Activated CD8-positive, alpha-beta memory T cell treated with anti-CD3 and anti-CD28 coated beads, Interleukin-2, amount 50 U/mL, for 1 hour (primary cell): ENCODE results near the gene DTD1.
"Not testable (repeated sequence)": the region's sequence is repeated elsewhere in the genome, so short reads cannot be mapped to it uniquely, and the experiment has no call there.

Experiments used
- DNase-seq: peaks from one replicate; pipeline ENCODE4 v3.0.0-alpha.2; 2020; ENCODE audit errors: extremely low read depth

The DTD1 gene

DNA sequence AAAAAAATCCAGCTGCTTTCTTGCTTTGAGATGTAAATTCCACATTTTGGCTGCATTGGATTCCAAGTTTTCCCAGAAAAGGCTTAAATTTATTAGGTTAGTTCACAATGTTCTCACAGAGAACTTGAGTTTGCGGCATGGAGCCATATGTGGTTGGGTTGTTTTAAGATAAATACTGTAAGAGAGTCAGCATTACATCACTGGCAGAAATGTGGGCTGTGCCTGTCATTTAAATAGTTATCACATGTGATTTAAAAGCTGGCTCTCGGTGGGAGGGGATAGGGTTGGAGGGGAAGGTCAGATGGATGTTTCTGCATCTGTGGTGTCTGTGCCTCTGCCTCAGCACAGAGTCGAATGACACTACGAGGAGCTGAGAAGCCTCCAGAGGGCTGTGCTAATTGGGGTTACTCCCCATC lies 151.9 kb downstream of the DTD1 start:
- DNase-seq: no peak

DNA sequence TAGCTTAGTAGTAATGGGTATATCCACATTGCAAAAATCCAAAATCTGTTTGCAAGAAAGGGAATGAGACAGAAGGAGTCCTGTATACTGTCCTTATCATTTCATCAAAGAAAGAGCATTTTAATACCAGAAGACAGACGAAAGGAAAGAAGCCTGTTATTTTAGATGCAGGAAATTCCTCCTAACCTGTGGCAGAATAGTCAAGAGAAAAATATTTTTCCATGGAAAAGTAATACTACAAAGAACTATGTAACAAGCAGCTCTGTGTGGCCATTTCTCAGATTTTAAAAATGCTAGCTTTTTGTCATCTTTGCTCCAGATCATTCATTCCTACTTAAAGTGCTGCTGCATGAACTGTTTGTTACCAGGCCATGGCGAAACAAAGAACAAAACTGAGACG lies 152.9 kb downstream of the DTD1 start:
- DNase-seq: no peak

DNA sequence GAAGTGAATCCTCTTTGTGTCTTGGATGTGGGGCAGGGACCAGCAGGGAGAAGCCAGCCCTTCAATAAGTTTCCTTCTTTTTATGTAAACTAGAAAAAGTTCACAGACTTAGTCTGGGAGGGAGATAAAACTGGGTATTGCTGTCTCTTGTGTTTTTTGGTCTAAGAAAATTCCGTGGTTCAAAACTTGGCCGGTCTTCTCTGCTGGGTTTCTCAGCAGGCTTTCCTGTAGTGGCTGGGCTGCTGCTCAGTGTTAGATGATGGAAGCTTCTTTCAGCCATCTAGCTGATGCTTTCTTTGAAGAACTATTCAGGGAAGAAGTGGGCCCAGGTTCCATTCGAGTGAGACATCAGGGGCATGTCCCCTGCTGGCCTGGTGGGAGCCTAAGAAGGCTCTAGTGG lies 155.0 kb downstream of the DTD1 start:
- no peak for DNase-seq

DNA sequence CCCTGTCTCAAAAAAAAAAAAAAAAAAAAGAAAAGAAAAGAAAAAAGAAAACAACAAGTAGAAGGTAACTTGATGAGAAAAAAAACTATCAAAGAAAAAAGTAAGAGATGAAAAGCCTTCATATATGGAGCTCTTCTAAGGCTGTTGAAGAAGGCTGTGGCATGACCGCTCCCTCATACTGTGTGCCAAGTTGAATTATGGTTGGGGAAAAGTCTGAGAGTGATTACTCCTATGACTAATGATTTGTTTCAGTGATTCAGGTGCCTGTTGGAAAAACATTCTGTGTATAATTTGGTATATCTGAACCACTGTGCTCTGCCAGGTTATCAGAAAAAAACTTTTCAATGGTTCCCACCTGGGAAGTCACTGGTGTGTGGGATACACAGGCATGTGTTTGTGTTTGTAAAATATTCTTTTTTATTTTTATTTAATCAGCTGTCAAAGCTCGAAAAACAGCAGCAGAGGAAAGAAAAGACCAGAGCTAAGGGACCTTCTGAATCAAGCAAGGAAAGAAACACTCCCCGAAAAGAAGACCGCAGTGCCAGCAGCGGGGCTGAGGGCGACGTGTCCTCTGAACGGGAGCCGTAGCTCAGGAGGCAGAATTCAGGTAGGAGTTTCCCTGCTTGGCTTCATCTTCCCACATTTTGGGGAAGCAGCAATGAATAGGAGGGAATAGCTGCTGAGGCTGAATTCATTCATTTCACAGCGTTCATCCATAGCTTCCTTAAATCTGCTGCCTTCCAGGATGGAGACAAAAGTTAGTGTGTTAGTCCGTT lies 156.0 kb downstream of the DTD1 start:
- no peak for DNase-seq

DNA sequence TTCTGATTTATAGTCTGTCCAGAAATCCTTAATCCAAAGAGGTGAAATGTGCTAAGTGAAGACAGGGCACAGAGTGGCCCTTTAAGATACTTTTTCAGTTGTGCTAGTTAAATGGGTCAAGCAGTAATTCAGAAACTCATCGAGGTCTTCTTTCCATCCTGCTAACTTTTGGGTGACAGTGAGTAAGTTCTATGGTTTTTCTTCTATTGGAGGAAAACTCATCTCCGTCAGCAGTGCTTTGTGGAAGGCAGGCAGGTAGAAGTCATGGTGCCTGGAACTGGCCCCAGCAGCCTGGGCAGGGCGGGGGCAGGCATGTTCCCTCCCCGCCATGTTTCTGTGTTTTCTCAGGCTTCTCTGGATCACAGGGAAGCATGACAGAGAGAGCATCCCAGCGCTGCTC lies 159.2 kb downstream of the DTD1 start:
- DNase-seq: no peak

DNA sequence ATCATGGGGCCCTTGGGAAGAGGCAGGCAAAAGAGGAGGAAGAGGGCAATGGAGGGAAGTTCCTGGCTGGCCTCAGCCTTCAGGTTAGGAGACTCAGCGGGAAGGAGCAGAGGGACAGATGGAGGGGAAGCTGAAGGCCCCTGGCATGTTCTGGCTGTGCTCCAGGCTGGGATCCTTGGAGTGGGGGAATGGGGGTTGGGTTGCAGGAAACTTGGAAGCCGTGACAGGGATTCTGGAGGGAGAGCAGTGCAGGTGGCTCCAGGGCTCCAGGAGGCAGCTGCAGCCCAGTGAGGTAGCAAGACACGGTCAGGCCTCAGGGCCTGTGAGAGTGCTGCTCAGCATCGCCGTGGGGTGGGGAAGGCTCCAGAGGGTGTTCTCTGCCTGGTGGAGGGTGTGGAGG lies 161.1 kb downstream of the DTD1 start:
- no peak for DNase-seq

DNA sequence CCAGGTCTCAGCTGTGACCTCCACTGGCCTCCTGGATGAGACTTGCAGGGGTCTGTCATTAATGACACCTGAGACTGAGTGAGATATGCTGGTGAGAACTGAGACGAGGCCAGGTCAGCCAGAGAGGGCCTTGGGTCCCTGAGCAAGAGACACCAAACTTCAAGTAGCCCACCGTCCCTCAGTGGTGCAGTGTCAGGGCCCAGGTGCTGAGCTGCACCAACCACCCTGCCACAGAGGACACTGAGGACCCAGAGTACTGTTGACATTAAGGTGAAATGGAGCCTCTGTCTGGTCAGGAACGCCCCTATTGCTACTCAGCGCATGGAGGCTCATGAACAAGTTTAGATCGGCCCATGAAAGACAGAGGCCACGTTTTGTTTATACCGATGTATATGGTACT lies 161.7 kb downstream of the DTD1 start:
- no peak for DNase-seq

DNA sequence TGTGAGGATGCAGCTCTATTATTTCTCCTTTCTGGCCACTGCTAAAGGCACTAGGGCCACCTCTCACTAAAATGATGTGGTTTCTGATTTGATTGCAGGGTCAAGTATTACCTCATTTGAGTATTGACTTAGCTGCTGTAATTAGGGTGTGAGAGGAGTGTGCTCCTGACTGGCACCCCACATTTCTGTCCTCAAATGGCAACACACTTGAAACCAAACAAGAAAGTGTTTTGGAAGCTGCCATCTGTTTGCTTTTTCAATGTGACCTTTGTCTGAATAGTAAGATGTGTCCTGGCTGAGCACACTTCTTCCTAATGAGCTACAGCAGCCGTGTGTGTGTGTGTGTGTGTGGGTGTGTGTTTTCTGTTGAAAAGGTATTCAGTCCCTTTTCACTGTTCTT lies 162.9 kb downstream of the DTD1 start:
- no peak for DNase-seq

DNA sequence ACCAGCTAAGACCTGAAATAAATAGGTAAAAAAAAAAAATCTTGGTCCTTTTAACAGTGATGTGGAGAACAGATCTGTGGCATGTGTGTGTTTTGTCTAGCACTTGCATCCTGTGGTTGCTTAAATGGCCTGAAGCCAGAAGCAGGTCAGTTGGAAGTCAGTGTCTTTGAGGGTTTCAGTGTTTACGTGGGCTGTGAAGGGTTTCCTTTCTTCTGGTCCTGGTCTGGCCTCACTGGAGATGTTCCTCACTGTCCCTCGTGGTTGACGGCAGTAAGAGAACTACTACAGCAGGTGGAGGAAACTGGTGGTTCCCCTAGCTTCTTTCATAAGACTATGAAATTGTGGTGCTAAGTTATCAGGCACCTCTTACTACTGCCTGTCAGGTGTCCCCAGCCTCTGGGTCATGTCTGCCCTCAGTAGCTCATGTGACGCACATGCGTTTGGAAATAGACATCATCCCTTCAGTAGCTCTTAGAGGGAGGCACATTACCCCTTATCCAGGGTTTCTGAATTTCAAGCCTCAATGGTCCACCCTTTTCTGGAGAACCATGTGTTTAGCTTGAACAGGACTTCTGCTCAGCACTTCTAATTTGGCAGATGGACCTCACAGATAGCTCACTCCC lies 166.3 kb downstream of the DTD1 start:
- no peak for DNase-seq

DNA sequence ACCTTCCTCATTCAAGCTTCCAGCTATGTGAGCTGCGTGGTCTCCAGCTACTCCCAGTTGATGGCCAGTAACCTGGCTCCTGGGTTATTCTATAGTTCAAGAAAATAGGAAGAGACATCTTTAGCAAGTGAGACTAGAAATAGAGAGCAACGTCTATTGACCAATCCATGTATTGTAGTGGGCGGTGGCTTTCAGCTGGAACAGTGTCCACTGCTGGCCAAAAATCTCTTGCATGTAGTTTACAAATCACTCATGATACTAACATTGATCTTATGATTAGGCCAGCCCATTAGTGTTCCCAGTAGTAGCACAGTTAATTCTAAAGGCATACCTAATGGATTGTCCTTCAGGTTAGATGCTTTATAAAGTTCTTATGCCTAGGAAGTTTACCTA lies 166.8 kb downstream of the DTD1 start:
- no peak for DNase-seq

DNA sequence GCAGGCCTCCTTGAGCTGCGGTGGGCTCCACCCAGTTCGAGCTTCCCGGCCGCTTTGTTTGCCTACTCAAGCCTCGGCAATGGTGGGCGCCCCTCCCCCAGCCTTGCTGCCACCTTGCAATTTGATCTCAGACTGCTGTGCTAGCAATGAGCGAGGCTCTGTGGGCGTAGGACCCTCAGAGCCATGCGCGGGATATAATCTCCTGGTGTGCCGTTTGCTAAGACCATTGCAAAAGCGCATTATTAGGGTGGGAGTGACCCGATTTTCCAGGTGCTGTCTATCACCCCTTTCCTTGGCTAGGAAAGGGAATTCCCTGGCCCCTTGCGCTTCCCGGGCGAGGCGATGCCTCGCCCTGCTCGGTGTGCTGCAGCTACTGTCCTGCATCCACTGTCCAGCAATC lies 173.0 kb downstream of the DTD1 start:
- DNase-seq: not testable (repeated sequence)

DNA sequence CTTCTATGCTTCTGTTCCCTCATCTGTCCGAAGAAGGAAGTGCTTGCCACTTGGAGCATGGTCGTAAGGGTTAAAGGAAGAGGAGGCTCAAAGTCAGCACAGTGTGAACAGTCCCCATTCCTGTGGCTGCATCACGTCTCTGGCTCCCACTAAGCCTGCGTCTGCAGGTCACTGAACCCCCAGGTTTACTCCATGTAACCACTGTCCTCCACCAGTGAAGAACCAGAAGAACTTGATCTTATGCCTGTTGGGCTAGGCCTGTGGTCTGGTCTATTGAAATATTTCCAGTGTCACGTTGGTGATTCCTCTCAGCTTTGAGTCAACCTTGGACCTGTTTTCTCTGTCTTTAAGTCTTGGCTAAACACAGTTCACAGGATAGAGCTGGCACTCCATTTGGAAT lies 179.8 kb downstream of the DTD1 start:
- no peak for DNase-seq

DNA sequence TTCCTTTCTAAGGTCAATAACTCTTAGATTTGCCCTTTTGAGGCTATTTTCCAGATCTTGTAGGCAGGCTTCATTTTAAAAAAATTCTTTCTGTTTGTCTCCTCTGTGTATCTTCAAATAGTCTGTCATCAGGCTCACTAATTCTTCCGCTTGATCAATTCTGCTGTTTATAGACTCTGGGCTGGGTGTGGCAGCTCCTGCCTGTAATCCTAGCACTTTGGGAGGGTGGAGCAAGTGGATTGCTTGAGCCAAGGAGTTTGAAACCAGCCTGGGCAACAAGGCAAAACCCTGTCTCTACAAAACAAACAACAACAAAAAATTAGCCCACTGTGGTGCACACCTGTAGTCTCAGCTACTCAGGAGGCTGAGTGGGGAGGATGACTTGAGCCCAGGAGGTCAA lies 185.7 kb downstream of the DTD1 start:
- no peak for DNase-seq

DNA sequence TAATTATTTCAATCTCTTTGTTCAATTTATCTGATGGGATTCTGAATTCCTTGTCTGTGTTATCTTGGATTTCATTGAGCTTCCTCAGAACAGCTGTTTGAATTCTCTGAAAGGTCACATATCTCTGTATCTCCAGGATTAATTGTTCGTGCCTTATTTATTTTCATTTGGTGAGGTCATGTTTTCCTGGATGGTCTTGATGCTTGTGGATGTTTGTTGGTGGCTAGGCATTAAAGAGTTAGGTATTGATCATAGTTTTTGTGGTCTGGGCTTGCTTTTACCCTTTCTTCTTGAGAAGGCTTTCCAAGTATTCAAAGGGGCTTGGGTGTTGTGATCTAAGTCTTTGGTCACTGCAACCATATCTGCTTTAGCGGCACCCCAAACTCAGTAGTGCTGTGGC lies 186.4 kb downstream of the DTD1 start:
- no peak for DNase-seq

DNA sequence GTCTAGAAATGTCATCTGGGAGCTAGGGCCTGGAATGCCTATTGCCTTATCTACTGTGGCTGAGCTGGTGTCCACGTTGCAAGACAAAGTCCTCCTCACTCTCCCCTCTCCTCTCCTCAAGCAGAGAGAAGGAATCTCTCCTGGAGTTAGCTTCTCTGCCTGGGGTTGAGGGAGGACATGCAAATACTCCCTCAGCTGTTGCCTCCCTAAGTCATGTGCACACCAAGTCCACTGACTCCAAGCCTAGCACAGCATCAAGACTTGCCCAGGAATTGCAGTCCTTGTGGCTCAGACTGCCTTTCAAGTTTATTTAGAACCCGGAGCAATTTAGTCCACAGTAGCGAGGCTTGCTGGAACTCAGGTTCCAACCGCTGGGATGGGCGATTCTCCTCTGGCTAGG lies 187.8 kb downstream of the DTD1 start:
- no peak for DNase-seq

DNA sequence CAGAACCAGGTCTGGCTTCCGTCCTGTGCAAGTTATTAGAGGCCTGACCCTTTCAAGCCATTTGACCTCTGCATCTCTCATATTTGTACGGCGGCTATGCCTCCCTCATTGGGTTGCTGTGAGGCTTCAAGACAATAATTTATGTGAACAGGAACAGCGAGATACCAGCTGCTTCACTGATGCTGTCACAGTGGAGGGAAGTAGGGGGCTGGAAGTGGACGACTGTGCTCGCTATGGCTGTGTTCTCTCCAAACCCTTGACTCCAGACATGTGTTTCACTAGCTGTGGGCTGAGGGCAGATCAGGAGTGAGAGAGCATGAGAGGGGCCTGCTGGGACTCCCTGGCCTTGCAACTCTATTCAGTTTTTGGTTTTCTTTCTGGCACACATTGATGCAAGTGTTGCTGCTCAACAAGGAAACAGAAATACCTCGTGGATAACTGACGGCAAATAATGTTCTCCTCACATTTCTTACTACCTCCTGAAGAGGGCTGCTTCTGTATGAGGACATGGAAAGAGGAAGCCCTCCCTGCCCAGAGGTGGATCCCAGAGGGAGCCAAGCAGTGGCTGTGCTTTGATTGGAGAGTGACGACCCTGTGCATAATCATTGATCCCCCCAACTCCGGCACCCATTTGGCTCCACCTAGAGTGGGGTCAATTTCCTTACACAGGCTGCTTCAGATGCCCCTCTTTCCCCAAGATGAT lies 191.0 kb downstream of the DTD1 start:
- no peak for DNase-seq

DNA sequence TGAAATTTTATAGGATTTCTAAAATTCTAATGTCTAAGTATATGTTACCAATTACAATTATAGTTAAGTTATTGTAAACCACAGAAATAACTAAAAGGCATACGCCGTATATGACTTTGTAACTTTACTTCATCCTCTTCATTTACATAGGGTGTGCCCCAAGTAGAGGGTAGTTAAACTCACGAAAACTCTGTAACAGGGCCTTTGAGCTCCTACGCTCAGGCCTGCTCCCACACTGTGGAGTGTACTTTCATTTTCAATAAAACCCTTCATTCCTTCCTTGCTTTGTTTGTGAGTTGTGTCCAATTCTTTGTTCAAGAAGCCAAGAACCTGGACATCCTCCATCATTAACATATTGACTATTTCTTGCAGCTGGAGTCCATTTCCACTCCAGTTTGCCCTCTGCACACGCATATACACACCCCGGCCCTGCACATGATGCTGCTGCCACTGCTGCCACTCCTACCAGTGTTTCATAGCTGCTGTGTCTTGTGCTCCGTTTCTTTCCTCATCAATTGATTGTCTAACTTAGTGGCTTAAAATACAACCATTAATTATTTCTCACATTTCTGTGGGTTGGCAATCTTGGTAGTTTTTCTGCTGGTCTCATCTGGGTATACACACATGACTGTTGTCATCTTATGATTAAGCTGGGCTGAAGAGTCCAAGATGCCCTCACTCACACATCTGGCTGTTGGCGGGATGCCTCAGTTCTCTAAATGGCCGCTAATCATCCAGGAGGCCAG lies 192.7 kb downstream of the DTD1 start:
- DNase-seq: no peak

DNA sequence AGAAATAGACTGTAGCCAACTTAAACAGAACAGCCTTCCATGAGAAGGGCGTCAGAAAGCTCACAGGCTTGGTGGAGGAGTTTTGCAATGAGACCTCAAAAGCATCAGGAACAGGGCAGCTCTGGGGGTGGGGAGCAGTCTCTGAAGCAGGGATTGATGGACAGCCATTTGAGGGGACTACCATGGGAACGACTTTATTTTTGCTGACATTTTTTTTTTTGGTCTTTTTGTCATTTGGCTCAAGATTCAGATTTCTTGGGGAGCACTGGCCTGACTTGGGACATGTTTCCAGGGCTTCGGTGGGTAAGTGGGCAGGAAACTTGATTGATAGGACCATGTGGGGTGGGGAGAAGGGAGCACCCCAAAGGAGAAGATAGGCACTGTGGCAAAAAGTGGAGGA lies 193.7 kb downstream of the DTD1 start:
- no peak for DNase-seq

DNA sequence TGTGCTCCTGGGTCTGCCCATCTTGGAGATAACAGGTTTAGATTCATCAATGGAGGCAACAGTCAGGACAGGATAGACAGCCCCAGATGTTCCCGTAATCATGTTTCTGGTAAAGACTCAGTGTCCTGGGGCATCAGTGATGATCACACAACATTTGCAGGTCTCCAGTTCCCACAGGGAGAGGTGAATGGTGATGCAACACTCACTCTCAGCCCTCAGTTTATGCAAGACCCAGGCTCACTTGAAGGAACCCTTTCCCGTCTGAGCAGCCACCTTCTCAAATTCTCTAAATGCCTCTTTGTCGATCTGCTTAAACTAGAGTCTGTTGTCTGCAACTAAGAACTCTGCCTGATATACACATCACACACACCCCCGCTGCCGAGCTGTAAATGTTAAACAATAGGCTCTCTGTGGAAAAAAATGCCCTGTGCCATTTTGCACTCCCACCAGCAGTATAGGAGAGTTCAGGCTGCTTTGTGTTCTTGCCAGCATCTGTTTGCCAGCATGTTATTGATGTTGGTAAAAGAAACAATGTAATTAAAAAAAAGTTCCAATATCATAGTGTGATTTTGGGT lies 195.6 kb downstream of the DTD1 start:
- DNase-seq: no peak

DNA sequence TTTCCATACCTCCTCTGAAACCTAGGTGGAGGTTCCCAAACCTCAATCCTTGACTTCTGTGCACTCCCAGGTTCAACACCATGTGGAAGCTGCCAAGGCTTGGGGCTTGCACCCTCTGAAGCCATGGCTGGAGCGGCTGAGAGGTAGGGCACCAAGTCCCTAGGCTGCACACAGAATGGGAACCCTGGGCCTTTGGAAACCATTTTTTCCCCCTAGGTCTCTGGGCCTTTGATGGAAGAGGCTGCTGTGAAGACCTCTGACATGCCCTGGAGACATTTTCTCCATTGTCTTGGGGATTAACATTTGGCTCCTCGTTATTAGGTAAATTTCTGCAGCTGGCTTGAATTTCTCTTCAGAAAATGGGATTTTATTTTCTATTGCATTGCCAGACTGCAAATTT lies 199.2 kb downstream of the DTD1 start:
- not testable (repeated sequence) for DNase-seq

DNA sequence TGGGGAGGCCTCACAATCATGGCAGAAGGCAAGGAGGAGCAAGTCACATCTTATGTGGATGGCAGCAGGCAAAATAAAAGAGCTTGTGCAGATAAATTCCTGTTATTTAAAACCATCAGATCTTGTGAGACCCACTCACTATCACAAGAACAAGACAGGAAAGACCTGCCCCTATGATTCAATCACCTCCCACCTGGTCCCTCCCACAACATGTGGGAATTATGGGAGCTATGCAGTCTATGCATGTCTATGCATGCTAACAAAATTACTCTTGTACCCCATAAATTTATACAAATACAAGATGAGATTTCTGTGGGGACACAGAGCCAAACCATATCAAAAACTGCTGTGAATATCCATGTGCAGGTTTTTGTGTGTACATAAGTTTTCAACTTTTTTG lies 200.2 kb downstream of the DTD1 start:
- no peak for DNase-seq

DNA sequence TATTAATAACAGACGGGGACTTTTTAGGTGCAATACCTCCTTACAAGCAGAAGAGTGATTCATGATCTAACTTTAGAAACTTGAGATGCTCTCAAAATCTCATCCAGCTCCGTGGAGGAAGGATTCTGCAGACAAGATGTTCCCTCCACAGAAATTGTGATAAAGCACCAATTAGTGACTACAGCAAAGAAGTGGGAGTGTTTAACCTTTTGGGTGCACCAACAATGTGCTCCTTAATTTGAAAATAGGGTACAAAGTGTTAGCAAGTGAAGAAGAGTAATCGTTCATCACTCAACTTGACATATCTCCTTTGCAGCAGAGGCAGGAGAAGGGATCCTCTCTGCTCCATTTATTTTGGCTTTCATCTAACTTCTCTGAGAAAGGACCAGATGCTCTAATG lies 202.9 kb downstream of the DTD1 start:
- DNase-seq: no peak
